ENCODE measurements around the gene FAM3C. TPM values are rescaled to one million over a fixed set of nuclear protein-coding genes. Genes with fewer than 3 reads are reported as not detected.

Gene FAM3C
- total RNA-seq, 6 experiments from 2014 or later: 54.8 to 85.0 (median 76.6) TPM

DNA sequence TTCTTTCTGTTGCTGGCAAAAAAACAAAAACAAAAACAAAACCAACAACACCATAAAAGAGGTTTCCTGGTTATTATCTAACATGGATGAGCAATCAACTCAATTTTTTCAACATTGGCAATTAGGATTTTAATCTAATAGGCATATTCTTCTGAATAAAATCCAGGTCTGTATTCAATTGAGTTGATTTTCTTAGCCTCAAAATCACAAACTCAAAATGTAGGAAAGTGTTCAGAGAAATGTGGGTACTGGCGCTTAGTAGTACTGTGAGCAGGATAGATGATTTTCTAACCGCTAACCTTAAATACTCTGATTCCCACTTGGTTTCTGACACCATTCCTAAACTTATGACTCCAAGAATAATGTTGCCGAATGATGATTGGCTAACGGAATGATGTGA lies 61.7 kb downstream of the FAM3C start:
- H3K27me3 Mint-ChIP-seq (ENCODE audit: insufficient read depth): peaks cover 7% of the 10 kb centered on the region; the same call in 1 of the 2 replicates

DNA sequence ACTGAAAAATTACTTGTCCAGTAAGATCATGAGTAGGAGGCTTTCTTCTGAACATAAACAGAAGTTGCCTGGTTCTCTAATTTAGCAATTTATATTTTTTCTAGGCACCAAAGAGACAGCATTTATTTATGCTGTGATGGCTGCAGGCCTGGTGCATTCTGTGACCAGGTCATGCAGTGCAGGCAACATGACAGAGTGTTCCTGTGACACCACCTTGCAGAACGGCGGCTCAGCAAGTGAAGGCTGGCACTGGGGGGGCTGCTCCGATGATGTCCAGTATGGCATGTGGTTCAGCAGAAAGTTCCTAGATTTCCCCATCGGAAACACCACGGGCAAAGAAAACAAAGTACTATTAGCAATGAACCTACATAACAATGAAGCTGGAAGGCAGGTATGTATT lies 64.5 kb downstream of the FAM3C start:
- H3K4me3 Mint-ChIP-seq: no peak overlapping the region
- TF ChIP-seq, protein P1, sequence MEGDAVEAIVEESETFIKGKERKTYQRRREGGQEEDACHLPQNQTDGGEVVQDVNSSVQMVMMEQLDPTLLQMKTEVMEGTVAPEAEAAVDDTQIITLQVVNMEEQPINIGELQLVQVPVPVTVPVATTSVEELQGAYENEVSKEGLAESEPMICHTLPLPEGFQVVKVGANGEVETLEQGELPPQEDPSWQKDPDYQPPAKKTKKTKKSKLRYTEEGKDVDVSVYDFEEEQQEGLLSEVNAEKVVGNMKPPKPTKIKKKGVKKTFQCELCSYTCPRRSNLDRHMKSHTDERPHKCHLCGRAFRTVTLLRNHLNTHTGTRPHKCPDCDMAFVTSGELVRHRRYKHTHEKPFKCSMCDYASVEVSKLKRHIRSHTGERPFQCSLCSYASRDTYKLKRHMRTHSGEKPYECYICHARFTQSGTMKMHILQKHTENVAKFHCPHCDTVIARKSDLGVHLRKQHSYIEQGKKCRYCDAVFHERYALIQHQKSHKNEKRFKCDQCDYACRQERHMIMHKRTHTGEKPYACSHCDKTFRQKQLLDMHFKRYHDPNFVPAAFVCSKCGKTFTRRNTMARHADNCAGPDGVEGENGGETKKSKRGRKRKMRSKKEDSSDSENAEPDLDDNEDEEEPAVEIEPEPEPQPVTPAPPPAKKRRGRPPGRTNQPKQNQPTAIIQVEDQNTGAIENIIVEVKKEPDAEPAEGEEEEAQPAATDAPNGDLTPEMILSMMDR (IDR thresholded peaks at IDR 0.05): no peak
- peaks cover 14% of the 10 kb centered on the region; the same call in 1 of the 2 replicates for H3K27me3 Mint-ChIP-seq (ENCODE audit: insufficient read depth)

More for the DNA sequence above, 61.7 kb downstream of the FAM3C start:
- TF ChIP-seq, protein P1 (IDR thresholded peaks at IDR 0.05): no peak
- DNase-seq: no peak
- Mint-ChIP-seq H3K36me3 (ENCODE audit: low read depth) (no peaks in the 10 kb centered on the region), H3K27ac (no peak overlapping the region), H3K4me3 (no peak overlapping the region), H3K4me1 (ENCODE audit: low read depth) (peaks cover 35% of the 10 kb centered on the region), H3K9me3 (no peaks in the 10 kb centered on the region)

DNA sequence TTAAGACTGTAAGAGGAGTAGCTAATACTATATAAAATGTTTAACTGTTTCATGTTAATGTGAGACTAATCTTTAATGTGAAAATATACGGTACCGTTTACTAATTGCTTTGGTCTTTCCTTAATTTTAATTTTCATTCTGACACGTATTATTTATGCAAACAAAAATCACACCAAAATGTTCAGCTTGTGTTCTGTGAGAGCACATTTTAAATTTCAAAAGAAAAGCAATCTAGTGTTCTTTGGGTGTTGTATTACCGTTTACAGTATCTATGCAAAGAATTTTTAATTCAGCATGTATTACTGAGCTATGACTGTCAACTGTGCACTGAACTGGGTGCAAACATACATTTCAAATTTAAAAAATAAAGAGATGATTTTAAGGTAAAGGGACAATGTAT lies 65.1 kb downstream of the FAM3C start:
- Mint-ChIP-seq H3K27ac (no peak overlapping the region), H3K27me3 (ENCODE audit: insufficient read depth) (peaks cover 15% of the 10 kb centered on the region; the same call in 1 of the 2 replicates), H3K9me3 (no peaks in the 10 kb centered on the region), H3K36me3 (ENCODE audit: low read depth) (no peaks in the 10 kb centered on the region), H3K4me1 (ENCODE audit: low read depth) (peaks cover 38% of the 10 kb centered on the region), H3K4me3 (no peak overlapping the region)
- no peak for DNase-seq
- TF ChIP-seq, protein P1 (IDR thresholded peaks at IDR 0.05): no peak

More for the DNA sequence above, 64.5 kb downstream of the FAM3C start:
- no peak overlapping the region for H3K27ac Mint-ChIP-seq
- no peaks in the 10 kb centered on the region for H3K36me3 Mint-ChIP-seq (ENCODE audit: low read depth)
- H3K4me1 Mint-ChIP-seq (ENCODE audit: low read depth): peaks cover 43% of the 10 kb centered on the region
- DNase-seq: no peak
- no peaks in the 10 kb centered on the region for H3K9me3 Mint-ChIP-seq

DNA sequence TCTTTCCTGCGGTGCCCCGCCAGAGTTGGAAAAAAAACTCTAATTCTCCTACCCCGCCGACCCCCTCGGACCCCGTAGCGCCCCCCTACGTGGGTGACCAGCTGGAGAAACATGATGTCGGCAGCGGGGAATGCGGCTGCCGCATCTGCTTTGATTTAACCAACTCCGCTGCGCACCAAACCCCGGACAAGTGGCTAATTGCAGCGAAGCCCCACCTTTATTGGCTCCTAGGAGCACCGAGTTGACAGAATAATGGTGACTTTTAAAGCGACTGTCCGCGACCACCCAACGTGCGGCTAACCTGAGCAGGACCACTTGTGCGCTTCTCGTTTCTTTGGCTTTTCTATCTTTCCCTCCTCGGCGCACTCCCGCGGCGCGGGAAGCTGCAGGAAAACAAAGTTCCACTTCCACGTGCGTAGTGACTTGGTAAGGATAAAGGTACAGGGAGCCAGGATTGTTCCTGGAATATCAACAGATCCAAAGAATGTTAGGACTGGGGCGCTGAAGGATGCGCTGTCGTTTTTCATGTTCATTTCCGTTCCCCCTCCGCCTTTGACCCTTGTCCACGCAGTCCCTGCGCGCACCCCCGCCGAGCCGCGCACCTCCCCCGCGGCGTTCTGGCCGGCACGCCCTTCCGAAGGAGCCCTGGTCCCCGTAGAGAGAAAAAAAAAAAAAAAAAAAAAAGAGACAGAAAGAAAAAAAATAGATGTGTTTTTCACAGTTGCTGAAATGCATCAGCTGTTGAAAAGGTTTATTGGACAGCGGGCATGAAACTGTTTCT lies 65.9 kb downstream of the FAM3C start:
- Mint-ChIP-seq H3K36me3 (ENCODE audit: low read depth) (no peaks in the 10 kb centered on the region), H3K27me3 (ENCODE audit: insufficient read depth) (peaks cover 15% of the 10 kb centered on the region; the same call in 1 of the 2 replicates), H3K4me1 (ENCODE audit: low read depth) (peaks cover 31% of the 10 kb centered on the region), H3K27ac (no peak overlapping the region), H3K4me3 (peak overlapping the region; percentile 86), H3K9me3 (no peaks in the 10 kb centered on the region)
- DNase-seq: no peak
- TF ChIP-seq, protein P1 (IDR thresholded peaks at IDR 0.05): no peak

DNA sequence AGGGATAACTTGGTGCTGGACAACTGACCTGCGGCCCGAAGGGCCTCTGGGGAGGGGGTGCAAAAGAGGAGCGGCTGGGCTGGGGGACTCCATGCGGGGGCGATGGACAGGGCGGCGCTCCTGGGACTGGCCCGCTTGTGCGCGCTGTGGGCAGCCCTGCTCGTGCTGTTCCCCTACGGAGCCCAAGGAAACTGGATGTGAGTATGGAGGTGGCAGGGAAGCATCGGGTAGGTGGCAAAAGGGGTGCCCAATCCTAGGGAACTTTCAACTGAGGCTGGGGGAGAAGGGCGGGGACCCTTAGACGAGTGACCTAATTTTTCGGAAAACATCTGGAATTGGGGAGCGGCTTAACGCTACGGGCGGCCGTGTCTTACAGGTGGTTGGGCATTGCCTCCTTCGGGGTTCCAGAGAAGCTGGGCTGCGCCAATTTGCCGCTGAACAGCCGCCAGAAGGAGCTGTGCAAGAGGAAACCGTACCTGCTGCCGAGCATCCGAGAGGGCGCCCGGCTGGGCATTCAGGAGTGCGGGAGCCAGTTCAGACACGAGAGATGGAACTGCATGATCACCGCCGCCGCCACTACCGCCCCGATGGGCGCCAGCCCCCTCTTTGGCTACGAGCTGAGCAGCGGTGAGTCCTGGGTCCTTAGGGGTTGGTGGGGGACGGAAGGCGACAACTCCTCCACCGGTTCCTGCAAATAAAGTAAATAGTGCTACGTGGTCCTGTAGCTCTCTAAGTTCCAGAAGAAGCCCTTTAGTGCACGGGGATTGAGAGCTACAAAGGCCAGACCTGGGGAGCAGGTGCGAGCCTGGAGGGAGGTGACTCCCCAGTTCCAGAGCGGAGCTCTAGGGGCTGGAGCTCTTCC lies 66.7 kb downstream of the FAM3C start:
- no peak for DNase-seq
- H3K27ac Mint-ChIP-seq: no peak overlapping the region
- peak overlapping the region; percentile 86 for H3K4me3 Mint-ChIP-seq
- TF ChIP-seq, protein P1 (IDR thresholded peaks at IDR 0.05): no peak; the same call in 1 of the 2 replicates
- H3K36me3 Mint-ChIP-seq (ENCODE audit: low read depth): no peaks in the 10 kb centered on the region
- H3K27me3 Mint-ChIP-seq (ENCODE audit: insufficient read depth): peaks cover 15% of the 10 kb centered on the region; the same call in 1 of the 2 replicates
- H3K4me1 Mint-ChIP-seq (ENCODE audit: low read depth): peaks cover 25% of the 10 kb centered on the region
- H3K9me3 Mint-ChIP-seq: no peaks in the 10 kb centered on the region

Data from HFFc6 (cell line).